Fibroblast of the conjunctiva (primary cell): ENCODE data around the gene ZIK1.

Source experiments
- DNase-seq: peaks from one replicate; pipeline ENCODE4 v3.0.0-alpha.2; 2010; ENCODE audit warnings: low read depth

The ZIK1 gene

GRCh38 chr19:57583521-57584416, at the start of gene ZIK1:
Gene ZIK1 (plus strand): TSS chr19:57584145. CDS start chr19:57584357, 212 bp downstream.
- DNase-seq = peak; percentile 83

DNA sequence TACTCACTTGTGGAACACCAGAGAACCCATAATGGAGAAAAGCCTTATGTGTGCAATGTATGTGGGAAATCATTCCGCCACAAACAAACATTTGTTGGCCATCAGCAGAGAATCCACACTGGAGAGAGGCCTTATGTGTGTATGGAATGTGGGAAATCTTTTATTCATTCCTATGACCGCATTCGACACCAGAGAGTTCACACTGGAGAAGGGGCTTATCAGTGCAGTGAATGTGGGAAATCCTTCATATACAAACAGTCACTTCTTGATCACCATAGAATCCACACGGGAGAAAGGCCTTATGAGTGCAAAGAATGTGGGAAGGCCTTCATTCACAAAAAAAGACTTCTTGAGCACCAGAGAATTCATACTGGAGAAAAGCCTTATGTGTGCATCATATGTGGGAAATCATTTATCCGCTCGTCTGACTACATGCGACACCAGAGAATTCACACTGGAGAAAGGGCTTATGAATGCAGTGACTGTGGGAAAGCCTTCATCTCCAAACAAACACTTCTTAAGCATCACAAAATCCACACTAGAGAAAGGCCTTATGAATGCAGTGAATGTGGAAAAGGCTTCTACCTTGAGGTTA, 45.9 kb upstream of the ZIK1 start:
- no peak for DNase-seq

- no peak for DNase-seq
These were observed 37.4 kb upstream of the ZIK1 start for GRCh38 chr19:57546513-57546912.

- no peak for DNase-seq
These were observed 31.5 kb upstream of the ZIK1 start for GRCh38 chr19:57552432-57552831.

GRCh38 chr19:57557659-57558058, 26.3 kb upstream of the ZIK1 start:
- DNase-seq = no peak

DNA sequence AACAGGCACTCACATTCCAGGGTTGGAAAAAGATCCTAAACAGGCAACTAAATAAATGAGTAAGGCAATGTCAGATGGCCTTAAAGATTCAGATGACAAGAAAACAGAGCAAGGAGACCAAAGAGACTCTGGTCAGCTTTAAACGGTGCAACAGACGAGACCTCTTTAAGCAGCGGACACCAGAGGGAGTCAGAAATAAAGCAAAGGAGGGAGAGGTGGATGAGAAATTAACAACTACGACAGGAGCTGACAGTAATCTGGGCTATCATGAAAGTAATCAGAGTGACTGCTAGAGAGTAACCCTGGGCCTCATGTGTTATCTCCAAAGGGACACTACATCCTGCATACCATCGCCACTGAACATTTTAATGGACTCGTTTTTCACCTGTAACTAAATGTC, 25.4 kb upstream of the ZIK1 start:
- DNase-seq = no peak

- DNase-seq = no peak
These were observed 24.9 kb upstream of the ZIK1 start for GRCh38 chr19:57559008-57559403.

- peak; percentile 77 for DNase-seq
These were observed 24.4 kb upstream of the ZIK1 start, which contains the start of gene ZNF550 for GRCh38 chr19:57559404-57560025. Gene ZNF550 (minus strand): TSS chr19:57559863. CDS start chr19:57559682, 181 bp downstream.

DNA sequence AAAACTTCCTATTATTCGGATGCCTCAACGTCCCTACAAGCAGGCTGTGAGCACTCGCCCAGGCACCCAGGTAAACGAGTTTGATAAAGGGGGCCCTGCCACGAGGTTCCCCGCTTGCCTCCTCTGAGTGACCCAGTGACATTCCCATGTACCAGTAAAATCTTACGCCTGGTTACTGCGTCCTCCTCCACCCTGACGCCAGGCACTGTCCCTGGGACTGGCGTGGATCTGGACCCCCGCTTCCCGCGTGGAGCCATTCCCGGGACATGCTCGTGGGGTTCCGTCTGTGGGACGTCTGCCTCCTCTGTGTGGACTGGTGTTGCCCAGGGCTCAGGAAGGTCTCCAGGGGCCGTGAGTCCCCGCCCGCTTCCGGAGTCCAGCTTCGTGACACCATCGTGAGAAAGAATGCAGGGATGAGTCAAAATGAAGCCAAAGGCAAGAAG, 23.9 kb upstream of the ZIK1 start:
- DNase-seq = peak; percentile 14

GRCh38 chr19:57563547-57563946, 20.4 kb upstream of the ZIK1 start:
- DNase-seq = no peak

DNA sequence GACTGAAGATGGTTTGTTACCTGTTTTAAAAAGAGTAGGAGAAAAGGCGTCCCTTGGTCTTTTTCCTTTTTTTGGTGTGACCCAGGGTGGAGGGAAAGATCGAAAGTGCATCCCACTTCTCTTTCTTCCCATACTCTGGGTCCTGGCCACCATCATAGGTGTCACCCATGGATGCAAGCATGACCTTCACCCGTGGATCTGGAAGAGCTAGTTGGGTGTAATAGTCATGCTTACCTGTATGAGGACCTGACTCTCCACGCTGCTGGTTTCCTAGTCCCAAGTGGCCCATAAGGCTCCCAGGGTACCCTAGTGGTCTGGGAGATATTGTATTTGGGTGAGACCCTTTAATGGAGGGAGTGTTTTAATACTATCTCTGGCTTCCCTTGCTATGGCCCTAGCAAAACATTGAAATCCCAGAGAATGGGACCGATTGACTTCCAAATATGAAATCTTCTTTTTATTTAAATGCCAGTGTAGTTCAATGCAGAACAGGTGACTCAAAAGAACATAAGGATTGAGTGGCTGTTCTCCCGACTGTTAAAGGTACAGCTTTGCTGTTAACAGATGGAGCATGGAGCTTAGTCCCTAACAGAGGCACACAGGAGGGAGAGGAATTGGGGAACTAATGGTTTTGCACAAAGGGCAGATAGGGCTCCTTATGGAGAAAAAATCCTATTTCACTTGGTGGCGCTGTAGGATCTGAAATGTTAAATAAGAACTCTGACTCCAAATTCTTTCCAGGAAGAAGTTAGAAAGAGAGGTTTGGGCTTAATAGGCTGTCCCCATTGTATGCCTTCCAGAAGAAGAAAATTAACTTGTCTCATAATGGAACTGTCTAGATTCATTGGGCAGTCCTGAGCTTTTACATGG, 17.3 kb upstream of the ZIK1 start:
- no peak for DNase-seq

DNA sequence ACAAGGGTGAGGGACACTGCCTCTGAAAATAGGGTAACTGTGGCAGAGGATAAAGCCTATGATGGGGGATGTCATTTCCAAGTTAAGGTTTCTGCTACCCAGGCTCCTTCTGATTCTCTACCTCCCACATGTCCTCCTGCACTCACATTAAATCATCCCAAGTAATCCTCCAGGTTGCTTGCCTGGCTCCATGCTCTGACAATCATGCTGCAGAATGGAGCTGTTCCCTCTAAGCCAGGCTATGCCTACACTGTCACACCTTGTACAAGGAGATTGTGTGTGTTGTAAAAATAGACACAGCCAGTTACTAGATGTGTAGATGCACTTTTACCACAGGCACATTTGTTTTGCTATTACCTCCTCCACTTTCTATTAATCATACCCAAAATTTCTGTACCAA, 13.2 kb upstream of the ZIK1 start:
- no peak for DNase-seq

GRCh38 chr19:57572415-57572947, 11.5 kb upstream of the ZIK1 start:
- DNase-seq = no peak

- no peak for DNase-seq
These were observed 7.3 kb upstream of the ZIK1 start for GRCh38 chr19:57576661-57577060.

DNA sequence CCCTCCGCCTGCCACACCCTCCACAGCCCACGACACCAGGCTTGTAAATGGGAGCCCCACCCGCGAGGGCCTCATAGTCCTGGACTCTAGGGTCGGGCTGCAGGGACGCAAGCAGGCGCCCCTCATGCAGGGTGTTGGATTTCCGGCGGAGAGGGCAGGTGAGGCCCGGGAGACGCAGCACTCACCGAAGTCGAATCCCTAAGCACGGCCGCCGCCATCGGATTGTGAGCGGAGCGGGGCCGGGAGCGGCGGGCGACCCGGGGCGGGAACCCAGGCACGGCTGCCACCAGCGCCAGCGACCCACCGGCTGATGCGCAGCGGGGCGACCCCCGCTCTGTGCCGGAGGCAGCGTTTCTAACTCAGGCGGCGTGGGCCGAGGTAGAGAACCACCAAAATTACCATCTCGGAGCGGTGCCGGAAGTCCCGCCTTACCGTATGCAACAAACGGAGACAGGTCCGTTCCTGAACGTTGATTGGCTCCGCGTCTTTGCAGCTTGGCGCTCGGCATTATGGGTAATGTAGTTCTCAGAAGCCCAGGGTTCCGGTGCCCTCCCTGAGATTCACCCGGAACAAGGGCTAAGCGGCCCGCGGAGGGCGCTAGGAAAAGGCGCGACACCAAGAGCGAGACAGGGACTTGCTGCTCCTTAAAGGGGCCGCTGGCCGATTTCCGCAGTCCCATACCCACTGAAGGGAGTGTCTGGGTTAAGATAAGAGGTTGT, 5.3 kb upstream of the ZIK1 start, which contains the start of gene ZNF416:
Gene ZNF416, minus strand, starts transcription at position 425 of the 719 bp plus-strand sequence. Its CDS starts 207 bp downstream, at position 218.
- DNase-seq = peak; percentile 97

- DNase-seq = no peak
These were observed 833 bp upstream of the ZIK1 start for GRCh38 chr19:57583104-57583520.

DNA sequence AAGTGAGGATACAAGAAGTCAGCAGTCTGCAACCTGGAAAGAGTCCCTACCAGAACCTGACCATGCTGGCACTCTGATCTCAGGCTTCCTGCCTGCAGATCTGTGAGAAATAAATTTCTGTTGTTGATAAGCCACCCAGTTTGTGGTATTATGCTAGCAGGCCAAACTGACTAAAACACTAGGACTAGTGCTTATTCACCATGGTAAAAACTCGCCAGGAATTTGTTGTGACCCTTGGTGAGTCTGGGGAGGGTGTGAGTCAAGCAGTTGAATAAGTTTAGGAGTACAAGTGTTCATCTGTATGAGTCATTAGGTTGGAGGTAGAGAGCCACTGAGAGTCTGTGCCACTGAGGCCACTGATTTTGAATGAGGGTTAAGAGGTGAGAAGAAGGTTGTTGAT, 3.6 kb downstream of the ZIK1 start:
- DNase-seq = no peak

DNA sequence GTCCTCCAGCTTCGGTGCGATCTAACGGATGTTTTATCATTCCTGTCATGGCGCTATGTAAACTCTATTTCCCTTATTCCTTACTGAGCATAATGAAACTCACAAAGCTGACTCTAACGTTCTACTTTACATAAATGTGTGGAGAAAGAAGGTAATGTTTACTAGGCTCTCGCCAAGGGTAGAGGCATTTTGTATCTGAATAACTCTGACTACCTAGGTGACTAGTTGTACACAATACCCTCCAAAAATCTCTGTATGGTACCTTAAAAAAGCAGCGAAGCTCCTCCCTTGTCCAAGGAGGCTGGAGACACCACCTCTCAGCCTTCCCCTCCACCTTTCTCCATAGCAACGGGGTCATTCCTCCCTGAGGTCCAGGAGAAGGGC, 15.4 kb downstream of the ZIK1 start:
- DNase-seq = no peak

GRCh38 chr19:57599761-57600383, 15.9 kb downstream of the ZIK1 start, which contains the start of gene ZNF530:
Gene ZNF530 (plus strand): TSS chr19:57599885. CDS start chr19:57604346, 4,461 bp downstream.
- DNase-seq = peak; percentile 83

GRCh38 chr19:57606931-57607330, 23.0 kb downstream of the ZIK1 start:
- no peak for DNase-seq
